Rectal smooth muscle tissue (tissue), 1 donor: Measurements from ENCODE around the gene NKIRAS2.
"Not testable (repeated sequence)": the region's sequence is repeated elsewhere in the genome, so short reads cannot be mapped to it uniquely, and the experiment has no call there.

ENCODE experiments used
- H3K27ac ChIP-seq: one replicate; pipeline ENCODE4 v1.7.0; 2013; ENCODE audit warnings: low read depth, low read length, inconsistent platforms
- H3K27me3 ChIP-seq: one replicate; pipeline ENCODE4 v1.7.0; 2013; ENCODE audit warnings: low read length; ENCODE audit not compliant: control insufficient read depth, insufficient read depth
- H3K36me3 ChIP-seq: one replicate; pipeline ENCODE4 v1.7.0; 2013; ENCODE audit warnings: low read length; ENCODE audit not compliant: control insufficient read depth, insufficient read depth
- H3K4me1 ChIP-seq: one replicate; pipeline ENCODE4 v1.7.0; 2013; ENCODE audit warnings: low read length; ENCODE audit not compliant: control insufficient read depth, insufficient read depth
- H3K4me3 ChIP-seq: one replicate; pipeline ENCODE4 v1.7.0; 2013; ENCODE audit warnings: low read length
- H3K9ac ChIP-seq: one replicate; pipeline ENCODE4 v1.7.0; 2013; ENCODE audit warnings: low read length

The NKIRAS2 gene

DNA sequence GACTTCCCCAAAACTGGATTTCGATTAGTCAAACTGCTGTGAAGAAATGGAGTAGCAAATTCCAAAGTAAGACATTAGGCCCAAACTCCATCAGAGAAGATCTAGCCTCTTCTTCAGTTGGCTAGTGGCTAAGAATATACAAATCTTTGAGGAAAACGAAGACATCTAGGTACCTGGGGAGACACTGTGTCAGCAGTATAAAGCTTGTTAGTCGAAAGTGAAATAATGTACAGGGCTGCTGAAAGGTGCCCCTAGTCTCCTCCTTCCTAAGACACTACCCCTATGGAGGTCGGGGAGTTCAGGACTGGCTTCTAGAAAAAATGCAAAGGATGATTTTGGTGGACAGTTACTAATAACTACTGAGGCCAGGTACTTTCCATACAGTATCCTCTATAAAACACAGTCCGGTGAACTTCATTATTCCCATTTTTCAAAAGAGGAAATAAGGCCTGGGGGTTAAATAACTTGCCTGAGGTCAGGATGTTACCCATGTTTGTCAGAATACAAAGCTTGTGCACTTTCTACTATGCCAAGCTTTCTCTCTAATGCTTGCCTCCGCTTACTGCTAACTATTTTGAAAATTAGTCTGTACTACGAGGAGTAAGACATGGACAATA, 17.6 kb upstream of the NKIRAS2 start:
- Histone ChIP-seq H3K27ac (no peak overlapping the region), H3K27me3 (no peaks in the 10 kb centered on the region), H3K4me1 (no peaks in the 10 kb centered on the region), H3K4me3 (no peak overlapping the region), H3K9ac (no peak overlapping the region), H3K36me3 (peaks cover 7% of the 10 kb centered on the region)

DNA sequence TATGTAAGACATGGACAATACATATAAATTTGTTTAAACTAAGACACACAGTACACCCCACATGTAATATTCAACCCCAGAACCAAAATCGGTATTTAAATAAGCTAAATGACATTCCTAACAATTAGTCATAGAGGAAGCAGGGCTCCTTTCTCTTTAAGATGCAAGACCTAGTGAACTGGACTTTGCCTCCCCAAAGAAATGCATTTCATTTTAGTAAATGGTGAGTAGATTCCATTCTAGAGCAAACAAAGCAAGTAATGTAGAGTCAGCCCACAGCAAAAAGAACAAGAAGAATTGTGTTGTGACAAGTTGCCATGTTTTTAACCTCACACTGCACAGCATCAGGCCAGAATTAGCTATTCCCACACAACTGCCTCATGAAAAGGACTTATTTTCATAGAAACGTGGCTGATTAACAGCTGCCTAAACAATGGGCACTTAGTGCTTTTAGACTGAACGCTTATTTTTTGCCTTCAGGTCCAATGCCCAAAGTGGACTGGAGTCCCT, 17.0 kb upstream of the NKIRAS2 start:
- H3K4me3 ChIP-seq = no peak overlapping the region
- no peaks in the 10 kb centered on the region for H3K4me1 ChIP-seq
- peaks cover 3% of the 10 kb centered on the region for H3K36me3 ChIP-seq
- no peak overlapping the region for H3K27ac ChIP-seq
- no peak overlapping the region for H3K9ac ChIP-seq
- no peaks in the 10 kb centered on the region for H3K27me3 ChIP-seq

DNA sequence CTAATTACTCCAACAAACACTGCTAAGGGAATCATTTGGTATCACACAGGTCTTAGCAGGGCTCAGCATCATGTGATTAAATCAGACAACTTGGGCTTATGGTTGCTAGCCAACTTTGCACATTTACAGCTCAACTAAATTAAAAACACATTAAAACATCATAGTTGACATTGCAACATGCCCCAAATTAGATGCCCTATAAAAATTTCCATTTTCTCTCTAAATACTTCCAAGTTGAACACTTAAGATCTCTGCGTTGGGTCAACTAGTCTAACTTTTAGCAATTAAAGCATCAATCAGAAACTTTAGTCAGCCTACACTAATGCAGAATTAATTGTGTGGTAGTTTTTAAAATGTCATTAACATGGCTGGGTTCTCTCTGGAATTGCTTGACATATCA, 14.7 kb upstream of the NKIRAS2 start:
- Histone ChIP-seq H3K4me3 (no peak overlapping the region), H3K9ac (no peak overlapping the region), H3K27ac (no peak overlapping the region), H3K4me1 (no peaks in the 10 kb centered on the region), H3K36me3 (no peaks in the 10 kb centered on the region), H3K27me3 (no peaks in the 10 kb centered on the region)

- Histone ChIP-seq H3K9ac (no peak overlapping the region), H3K36me3 (no peaks in the 10 kb centered on the region), H3K27ac (no peak overlapping the region), H3K4me3 (no peak overlapping the region), H3K4me1 (no peaks in the 10 kb centered on the region), H3K27me3 (no peaks in the 10 kb centered on the region)
Observed at GRCh38 chr17:42009170-42009569, 10.7 kb upstream of the NKIRAS2 start.

DNA sequence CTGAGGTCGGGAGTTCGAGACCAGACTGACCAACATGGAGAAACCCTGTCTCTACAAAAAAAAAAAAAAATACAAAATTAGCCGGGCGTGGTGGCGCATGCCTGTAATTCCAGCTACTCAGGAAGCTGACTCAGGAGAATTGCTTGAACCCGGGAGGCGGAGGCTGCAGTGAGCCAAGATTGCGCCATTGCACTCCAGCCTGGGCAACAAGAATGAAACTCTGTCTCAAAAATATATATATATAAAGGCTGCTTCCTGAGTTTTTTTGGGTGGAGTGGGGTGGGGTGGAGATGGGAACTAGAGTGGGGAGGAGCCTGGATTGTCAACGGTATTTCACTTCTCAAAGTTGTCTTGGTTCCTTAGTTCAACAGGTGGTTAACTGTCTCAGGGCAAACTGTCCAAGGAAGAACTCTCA, 9.6 kb upstream of the NKIRAS2 start:
- not testable (repeated sequence) for H3K36me3 ChIP-seq, H3K27ac ChIP-seq, H3K27me3 ChIP-seq, H3K9ac ChIP-seq, H3K4me3 ChIP-seq, H3K4me1 ChIP-seq

DNA sequence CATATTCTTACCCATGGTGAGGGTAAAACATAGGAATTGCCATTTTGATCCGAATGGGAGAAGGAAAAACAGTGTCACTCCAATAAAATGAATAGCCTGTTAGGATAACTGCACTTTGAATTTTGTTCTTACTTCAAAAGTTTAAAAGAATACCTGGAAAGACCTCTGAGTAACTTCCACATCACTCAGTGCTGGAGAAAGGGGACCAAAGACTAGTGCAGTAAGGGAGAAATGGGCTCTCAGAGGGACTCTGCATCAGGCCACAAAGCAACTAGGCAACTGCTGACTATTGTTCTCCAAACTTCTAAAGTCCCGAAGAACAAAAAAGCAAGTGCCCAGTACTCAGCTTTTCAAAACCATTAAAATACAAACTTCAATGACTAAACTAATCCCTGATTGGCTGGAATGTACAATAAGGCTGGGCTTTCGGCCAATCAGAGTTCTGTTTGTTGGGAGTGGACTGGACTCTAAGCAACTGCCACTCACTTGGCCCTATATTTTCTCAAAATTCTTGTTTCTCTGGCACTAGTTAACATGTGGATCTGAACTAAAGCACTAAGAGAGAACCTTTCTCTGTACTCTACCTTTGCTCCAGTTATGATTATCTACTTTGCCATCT, 8.9 kb upstream of the NKIRAS2 start:
- H3K27me3 ChIP-seq = no peaks in the 10 kb centered on the region
- no peak overlapping the region for H3K9ac ChIP-seq
- H3K36me3 ChIP-seq = no peaks in the 10 kb centered on the region
- peaks cover 2% of the 10 kb centered on the region for H3K4me1 ChIP-seq
- H3K4me3 ChIP-seq = no peak overlapping the region
- H3K27ac ChIP-seq = no peak overlapping the region

DNA sequence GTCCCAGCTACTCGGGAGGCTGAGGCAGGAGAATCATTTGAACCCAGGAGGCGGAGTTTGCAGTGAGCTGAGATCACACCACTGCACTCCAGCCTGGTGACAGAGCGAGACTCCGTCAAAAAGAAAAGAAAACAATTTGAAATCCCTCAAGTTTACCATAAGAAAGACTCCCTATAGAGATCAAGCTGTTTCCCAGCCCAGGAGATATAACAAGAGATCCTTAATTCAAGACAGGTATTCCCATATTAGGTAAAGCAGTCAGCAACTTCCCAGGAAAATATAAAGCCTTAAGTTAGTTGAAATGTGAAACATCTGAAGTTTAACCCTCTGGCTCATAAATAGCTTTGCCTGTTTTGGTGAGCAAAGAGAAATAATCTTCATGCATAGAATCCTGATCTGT, 7.5 kb upstream of the NKIRAS2 start:
- not testable (repeated sequence) for H3K9ac ChIP-seq, H3K36me3 ChIP-seq, H3K4me1 ChIP-seq, H3K27ac ChIP-seq, H3K27me3 ChIP-seq, H3K4me3 ChIP-seq

- H3K27me3 ChIP-seq, H3K27ac ChIP-seq, H3K36me3 ChIP-seq, H3K9ac ChIP-seq, H3K4me3 ChIP-seq: not testable (repeated sequence)
- H3K4me1 ChIP-seq = peaks cover 11% of the 10 kb centered on the region
Observed at GRCh38 chr17:42013740-42014139, 6.2 kb upstream of the NKIRAS2 start.

DNA sequence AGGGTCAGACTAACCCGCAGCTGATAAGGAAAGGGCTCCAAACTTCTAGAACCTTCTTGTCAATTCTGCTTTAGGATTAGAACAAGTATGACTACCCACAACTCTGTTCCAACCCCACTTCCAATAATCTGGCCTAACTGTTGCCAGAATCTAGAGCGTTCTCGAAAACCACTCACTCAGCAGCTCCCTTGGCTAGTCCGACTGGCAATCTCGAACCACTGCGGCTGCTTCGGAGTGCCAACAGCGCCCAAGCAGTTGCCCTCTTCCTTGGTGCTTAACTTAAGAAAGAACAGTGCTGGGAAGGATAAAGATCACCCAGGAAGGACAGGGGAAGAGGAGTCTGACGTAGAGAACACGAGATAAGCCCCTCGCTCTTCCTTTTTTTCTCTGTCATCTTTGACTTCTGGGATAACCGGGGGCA, 3.5 kb upstream of the NKIRAS2 start:
- peak overlapping the region; percentile 98 for H3K9ac ChIP-seq
- peak overlapping the region; percentile 94 for H3K27ac ChIP-seq
- no peaks in the 10 kb centered on the region for H3K27me3 ChIP-seq
- peak overlapping the region; percentile 97 for H3K4me3 ChIP-seq
- H3K36me3 ChIP-seq = no peaks in the 10 kb centered on the region
- H3K4me1 ChIP-seq = peaks cover 11% of the 10 kb centered on the region

GRCh38 chr17:42016941-42017865, 2.7 kb upstream of the NKIRAS2 start, which contains the start of gene DNAJC7:
DNAJC7 (minus strand) TSS chr17:42017439; CDS start chr17:42017416, 23 bp downstream.
- peak within 1 kb of the TSS; percentile 98 for H3K9ac ChIP-seq
- H3K27ac ChIP-seq = peak within 1 kb of the TSS; percentile 94
- H3K27me3 ChIP-seq = no peaks in the 10 kb centered on the region
- H3K4me3 ChIP-seq = peak within 1 kb of the TSS; percentile 97
- peaks cover 11% of the 10 kb centered on the region for H3K4me1 ChIP-seq
- peaks cover 2% of the 10 kb centered on the region for H3K36me3 ChIP-seq

DNA sequence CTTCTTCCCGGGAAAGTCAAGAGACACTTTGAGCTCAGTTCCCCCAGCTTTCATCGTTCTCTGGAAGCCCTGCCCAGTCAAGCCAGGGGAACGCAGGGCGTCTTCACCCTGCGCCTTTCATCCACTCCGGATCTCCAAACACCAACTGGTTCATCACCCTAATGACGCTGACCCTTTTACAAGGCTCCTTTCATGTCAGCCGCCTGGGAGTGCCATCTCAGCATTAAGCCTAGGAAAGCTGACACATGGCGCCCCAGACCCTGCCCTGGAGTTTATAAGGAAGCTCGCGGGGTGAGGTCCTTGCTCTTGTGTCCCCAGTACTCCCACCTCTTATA, 2.1 kb upstream of the NKIRAS2 start:
- Histone ChIP-seq H3K4me3 (peak overlapping the region; percentile 97), H3K27me3 (no peaks in the 10 kb centered on the region), H3K4me1 (peaks cover 11% of the 10 kb centered on the region), H3K36me3 (peaks cover 8% of the 10 kb centered on the region), H3K9ac (peak overlapping the region; percentile 69), H3K27ac (peak overlapping the region; percentile 94)

DNA sequence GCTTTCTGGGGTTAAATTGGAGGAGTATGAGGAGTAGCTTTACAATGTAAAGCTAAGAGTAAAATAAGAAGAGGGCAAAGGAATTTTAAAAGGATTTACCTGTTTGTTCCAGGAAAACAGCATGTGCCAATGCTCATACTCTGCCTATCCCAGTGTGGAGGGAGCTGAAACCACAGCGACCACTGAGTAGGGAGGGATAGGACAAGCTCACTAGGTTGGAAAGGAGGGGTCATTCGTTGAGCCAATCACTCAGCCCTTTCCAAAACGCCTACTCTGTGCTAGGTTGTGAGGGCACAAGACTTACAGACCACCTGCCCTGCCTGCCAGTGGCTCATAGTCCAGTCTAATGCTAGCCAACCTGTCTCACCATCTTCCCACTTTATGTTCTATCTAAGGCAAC, 1.6 kb upstream of the NKIRAS2 start:
- H3K4me3 ChIP-seq = peak overlapping the region; percentile 97

More for the DNA sequence above, 1.6 kb upstream of the NKIRAS2 start:
- Histone ChIP-seq H3K4me1 (peaks cover 11% of the 10 kb centered on the region), H3K36me3 (peaks cover 12% of the 10 kb centered on the region), H3K9ac (no peak overlapping the region), H3K27ac (no peak overlapping the region), H3K27me3 (no peaks in the 10 kb centered on the region)
